GM18517 (cell line): ENCODE measurements around the gene UGT1A10.
"Not testable (repeated sequence)": the region's sequence is repeated elsewhere in the genome, so short reads cannot be mapped to it uniquely, and the experiment has no call there.

ENCODE experiments used
- ATAC-seq: cut with Tn5 transposase; IDR thresholded peaks from one replicate; pipeline ENCODE4 v1.9.1; 2021; ENCODE audit warnings: mild to moderate bottlenecking, moderate library complexity; ENCODE audit not compliant: unreplicated experiment

UGT1A10 gene

DNA sequence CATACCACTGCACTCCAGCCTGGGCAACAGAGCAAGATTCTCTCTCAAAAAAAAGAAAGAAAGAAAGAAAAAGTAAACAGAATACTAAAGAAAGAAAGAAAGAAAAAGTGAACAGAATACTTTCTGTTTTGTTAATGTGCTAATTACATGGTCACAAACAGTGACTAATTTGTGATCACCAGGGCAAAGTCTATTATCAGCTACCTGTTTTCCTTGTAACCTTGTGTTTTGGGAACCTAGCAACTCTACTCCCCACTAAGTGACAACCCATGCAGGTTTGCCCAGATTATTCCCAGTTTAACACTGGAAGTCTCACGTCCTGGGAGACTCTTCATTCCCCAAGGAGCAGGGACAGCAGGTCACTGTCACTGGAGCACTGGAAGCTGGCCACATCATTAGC, 18.8 kb downstream of the UGT1A10 start:
- ATAC-seq = no peak

DNA sequence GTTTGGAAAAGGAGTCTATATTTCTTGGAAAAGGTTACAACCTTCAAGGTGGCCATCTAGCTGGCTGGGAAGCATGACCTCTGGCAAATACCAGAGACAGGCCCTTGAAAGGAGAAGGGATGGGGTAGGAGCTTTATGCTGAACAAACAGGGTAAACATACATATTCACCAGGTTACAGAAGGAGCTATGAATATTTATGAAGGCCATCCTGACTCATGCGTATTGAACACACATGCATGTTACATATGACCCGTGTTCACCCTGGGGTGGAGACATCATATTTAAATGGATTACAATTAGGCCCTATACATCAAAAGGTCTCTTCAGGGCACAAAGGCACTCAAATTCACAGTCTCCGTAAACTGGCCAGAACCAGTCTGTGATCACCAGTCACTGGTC, 19.7 kb downstream of the UGT1A10 start:
- ATAC-seq = not testable (repeated sequence)

DNA sequence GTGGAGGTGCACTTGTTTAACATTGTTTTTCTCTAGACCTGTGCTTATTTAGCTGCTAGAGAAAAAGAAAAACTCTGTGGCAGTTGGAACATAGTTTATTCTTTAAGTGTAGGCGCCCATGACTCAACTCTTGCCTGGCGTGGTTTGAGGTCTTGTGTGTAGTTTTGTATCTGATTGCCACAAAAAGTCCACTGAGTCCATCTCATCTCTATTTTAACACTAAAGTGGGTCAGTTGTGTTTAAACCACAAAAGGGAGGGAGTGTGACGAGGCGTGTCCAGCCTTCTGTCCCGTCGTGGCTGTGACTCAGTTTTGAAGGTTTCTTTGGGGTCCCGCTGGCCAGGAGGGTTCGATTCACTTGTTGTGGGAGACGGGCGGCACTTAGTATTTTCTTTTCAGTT, 20.2 kb downstream of the UGT1A10 start:
- no peak for ATAC-seq

DNA sequence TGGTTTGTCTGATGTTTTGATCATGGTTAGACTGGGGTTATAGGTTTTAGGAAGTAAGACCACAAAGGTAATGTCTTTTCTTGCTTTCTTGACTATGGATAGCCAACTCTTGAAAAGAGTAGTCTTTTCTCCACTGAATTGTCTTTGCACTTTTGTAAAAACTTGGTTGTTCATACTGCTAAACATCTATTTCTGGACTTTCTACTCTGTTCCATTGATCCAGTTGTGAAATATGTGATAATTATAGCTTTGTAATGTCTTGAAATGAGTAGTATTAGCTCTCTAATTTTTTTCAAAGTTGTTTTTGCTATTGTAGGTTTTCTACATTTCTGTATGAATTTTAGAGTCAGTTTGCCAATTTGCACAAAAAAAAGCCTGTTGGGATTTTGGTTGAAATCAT, 22.4 kb downstream of the UGT1A10 start:
- no peak for ATAC-seq

DNA sequence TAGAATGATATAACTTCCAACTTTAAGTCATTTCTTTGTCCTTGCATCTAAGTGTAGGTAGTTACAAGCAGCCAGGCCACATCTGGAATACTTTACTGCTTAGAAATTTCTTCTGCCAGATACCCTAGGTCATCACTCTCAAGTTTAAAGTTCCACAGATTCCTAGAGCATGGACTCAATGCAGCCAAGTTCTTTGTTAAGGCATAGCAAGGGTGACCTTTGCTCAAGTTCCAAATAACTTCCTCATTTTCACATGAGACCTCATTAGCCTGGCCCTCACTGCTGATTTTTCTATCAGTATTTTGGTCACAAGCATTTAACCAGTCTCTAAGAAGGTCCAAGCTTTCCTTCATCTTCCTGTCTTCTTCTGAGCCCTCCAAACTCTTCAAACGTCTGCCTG, 27.7 kb downstream of the UGT1A10 start:
- no peak for ATAC-seq

DNA sequence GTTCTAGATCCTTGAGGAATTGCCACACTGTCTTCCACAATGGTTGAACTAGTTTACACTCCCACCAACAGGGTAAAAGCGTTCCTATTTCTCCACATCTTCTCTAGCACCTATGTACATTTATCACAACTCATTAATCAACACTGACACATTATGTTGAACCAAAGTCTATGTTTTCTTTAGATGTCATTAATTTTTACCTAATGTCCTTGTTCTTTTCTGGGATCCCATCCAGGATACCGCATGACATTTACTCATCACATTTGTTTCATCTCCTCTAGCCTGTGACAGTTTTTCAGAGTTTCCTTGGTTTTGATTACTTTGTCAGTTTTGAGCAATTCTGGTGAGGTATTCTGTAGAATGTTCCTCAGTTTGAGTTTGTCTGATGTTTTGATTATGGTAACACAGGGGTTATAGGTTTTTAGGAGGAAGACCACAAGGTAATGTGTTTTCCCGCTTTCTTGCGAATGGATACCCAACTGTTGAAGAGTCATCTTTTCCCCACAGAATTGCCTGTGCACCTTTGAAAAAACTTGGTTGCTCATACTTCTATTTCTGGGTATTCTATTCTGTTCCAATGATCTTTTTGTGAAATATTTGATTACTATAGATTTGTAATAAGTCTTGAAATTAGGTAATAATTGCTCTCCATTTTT, 32.5 kb downstream of the UGT1A10 start:
- ATAC-seq = no peak

DNA sequence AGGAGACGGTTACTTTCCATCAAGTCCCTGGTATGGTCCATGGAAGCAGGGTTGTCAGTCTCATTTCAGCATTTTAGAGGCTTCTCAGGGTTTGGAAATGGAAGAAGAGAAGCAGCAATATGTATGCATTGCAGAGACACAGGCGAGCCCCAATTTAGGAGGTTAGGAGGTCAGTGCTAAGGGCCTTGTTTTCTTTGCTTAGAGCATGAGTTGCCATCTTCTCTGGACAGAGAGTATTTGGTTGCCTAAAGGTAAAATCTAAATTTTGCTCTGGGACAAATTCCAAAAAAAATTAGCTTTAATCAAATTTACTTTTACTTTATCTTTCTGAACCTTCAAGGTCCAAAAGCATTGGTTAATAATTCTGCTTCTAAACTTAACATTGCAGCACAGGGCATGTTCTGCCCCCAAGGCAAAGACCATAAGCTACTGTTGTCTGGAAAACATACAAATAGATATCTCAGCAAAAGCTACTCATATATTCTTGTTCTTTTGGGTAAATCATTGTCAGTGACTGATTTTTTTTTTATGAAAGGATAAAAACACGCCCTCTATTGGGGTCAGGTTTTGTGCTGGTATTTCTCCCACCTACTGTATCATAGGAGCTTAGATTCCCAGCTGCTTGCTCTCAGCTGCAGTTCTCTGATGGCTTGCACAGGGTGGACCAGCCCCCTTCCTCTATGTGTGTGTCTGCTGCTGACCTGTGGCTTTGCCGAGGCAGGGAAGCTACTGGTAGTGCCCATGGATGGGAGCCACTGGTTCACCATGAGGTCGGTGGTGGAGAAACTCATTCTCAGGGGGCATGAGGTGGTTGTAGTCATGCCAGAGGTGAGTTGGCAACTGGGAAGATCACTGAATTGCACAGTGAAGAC, 35.3 kb downstream of the UGT1A10 start, which contains the start of gene UGT1A9:
Gene UGT1A9, plus strand, starts transcription at position 609 of the 872 bp plus-strand sequence. Its CDS starts 37 bp downstream, at position 646.
- no peak for ATAC-seq

DNA sequence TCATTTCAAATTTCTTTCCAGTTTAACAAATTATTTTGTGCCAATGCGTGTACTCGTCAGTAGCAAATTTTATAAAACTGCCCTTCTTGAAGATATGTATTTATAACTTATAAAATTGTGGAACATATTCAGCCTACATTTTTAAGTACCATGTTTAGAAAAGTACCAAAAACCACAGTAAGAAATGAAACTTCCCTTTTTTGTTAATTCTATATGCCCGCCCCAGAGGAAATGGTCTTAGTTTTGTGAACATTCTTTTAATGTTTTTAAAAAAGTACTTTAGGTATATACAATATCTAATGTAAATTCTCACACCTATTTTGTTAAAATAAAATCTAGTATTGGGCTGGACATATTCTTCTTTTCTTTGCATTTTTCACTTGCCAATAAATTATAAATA, 36.6 kb downstream of the UGT1A10 start:
- no peak for ATAC-seq

DNA sequence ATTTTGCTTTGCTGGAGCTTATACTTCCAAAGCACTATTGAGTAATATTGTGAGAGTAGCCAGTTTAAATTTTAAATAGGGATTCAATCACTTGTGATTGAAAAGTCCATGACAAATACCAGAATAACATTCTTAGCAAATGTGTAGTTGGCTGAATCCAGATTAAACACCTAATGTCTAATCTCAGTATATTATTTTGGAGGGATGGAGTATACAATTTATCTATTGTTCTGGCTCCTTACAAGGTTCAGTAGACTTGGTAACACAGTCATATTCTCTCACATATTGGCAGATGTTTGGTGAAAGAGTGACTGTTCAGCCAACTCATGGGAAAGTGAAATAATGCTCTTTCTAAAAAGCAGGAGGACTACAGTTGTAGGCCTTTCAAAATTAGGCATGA, 37.6 kb downstream of the UGT1A10 start:
- ATAC-seq = no peak

DNA sequence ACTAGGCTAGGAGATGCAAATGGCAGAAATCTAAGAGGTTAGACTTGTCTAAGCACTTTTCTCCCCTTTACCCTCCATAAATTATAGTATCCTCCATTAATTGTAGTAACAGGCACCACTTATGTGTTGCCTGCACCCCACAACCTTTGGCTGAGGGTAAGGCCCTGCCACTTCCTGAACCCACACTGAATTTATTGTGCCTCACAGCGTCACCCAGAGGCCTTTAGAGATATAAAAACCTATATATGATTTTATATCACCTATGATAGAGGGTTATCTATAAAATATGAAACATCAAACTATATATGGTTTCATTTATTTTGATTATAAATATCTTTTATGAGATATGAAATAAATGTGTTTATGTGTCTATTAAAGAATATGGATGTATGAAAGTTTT, 38.1 kb downstream of the UGT1A10 start:
- ATAC-seq = no peak

DNA sequence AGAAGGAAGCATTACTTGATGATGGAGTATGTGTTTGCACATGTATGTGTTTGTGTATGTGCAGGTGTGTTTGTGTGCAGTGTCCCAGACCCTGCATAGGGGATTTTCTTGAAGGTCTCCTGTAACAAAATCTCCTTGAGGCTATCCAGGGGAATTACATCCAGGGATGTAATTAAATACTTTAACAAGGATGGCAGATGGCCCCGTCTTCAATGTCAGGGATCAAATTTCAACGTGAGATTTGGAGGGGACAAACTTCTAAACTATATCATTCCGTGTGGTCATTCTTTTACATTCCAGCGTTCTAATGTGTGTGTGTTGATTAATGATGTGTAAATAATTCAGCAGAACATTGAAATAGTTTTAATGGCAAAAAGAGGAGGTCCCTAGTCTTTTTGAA, 38.7 kb downstream of the UGT1A10 start:
- no peak for ATAC-seq

DNA sequence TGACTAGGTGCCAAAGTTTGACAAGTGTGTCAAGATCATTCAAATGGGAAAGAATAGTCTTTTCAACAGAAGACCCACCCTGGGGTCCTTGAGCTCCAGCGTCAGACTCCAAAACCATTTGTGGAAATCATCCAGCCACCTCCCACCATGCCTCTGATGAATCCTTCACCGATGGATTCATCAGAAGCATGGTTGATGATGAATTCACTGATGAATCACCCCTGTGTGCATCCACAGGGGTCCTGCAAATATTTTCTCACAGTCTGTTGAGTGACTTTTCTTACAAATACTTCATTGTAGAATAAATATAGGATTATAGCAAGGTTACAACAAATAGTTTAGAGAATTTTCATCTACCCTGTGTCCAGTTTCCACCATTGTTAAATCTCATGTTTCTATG, 39.8 kb downstream of the UGT1A10 start:
- ATAC-seq = no peak

DNA sequence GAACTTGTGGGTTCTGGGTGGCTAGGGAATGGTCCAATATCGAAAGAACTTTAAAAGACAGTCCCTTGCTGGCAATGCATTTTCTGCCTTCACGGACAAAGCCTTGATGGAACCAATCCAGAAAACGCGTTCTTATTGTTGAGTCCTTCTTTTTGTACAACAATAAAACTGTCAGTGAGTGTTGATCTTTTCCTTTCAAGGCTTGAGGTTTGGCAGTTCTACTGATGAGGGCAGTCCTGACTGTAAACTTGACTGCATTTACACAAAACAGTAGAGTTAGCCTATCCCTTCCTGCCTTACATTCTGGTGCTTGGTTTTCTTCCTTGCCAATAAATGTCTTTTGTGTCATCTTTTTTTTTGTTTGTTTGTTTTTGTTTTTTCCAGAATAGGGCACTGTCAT, 42.9 kb downstream of the UGT1A10 start:
- ATAC-seq = no peak

DNA sequence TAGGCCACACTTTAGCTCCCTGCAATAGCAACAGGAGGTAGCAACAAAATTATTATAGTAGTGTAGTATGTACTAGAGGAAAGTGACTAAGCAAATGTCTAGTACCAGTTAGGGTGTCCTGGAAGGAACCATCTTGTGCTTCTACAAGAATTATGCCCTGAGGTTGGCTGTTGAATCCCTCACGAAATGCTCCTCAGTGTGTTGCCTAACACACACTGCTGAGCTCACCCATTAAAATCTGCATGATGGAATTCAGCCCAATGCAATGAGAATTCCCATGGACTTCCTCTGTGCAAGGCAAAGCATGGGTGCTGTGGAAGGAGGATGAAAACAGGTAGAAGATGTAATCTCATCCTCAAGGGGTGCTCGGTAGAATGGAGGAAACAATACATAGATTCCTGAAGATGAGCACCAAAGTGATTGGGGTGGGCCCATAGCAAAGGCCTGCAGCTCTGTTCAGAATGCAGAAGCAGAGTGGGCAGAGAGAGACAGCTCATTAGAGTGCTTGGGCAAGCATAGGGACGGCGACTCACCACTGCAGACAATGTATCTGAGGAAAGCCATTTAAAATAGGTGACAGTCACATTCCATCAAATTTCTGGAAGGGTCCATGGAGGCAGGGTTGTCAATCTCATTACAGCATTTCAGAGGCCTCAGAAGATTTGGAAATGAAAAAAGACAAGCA, 44.3 kb downstream of the UGT1A10 start:
- ATAC-seq = no peak

DNA sequence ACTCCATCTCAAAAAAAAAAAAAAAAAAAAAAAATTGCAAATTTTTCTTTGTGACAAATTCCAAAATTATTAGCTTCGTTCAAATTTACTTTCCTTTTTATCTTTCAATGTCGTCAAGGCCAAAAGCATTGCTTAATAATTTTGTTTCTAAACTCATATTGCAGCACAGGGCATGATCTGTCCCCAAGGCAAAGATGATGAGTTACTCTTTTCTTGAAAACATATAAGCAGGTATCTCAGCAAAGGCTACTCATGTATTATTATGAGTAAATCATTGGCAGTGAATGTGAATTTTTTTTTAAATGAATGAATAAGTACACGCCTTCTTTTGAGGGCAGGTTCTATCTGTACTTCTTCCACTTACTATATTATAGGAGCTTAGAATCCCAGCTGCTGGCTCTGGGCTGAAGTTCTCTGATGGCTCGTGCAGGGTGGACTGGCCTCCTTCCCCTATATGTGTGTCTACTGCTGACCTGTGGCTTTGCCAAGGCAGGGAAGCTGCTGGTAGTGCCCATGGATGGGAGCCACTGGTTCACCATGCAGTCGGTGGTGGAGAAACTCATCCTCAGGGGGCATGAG, 45.4 kb downstream of the UGT1A10 start, which contains the start of gene UGT1A7:
Gene UGT1A7, plus strand, starts transcription at position 381 of the 579 bp plus-strand sequence. Its CDS starts 37 bp downstream, at position 418.
- ATAC-seq = no peak

DNA sequence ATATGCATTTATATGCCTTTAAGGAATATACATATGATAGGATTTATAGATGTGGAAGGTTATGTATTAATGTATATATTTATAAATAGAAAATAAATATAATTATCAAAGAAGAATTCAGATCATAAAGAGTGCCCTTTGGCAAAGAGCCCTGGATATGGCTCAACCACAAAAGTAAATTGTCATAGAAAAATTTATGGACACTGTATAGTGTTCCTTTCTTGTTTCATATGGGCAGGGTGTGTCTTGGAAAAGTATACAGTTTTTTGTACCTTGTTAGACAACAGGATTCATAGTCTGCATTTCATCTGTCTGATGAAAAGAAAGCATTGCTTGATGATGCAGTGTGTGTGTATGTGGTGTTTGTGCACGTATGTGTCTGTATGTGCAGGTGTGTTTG, 48.4 kb downstream of the UGT1A10 start:
- ATAC-seq = no peak

DNA sequence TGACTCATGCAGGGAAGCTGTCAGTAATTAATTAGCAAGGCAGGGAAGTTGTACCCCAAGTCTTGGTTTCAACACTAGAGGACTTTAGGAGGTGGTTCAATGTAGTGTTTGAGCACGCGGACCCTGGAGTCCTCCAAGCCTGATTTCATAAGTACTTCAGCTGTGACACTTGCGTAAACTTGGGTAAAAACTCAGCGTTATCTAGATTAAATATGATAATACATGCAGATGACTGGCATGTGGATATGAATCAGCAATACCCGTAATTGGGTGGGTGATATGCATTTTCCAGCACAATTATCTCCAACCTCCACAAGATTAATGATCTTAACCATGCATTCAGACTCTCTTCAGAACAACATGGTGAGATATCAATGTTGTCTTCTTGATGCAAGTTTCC, 50.7 kb downstream of the UGT1A10 start:
- ATAC-seq = no peak

DNA sequence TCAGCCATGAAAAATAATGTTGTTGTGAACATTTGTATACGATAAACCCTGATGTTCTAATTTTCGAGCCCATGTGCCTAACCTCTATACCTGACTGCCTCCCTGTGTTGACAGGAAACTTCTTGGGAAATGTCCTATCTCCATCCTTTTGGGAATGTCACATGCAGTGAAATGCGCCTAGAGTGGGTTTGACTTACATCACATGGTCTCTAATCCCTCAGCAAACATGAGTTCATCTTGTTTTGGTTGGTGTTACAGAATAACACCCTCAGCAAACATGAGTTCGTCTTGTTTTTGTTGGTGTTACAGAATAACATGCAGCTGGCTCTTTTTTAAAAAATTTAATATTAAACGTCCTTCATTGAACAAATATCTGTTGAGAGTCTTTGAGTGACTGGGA, 52.1 kb downstream of the UGT1A10 start:
- ATAC-seq = no peak

DNA sequence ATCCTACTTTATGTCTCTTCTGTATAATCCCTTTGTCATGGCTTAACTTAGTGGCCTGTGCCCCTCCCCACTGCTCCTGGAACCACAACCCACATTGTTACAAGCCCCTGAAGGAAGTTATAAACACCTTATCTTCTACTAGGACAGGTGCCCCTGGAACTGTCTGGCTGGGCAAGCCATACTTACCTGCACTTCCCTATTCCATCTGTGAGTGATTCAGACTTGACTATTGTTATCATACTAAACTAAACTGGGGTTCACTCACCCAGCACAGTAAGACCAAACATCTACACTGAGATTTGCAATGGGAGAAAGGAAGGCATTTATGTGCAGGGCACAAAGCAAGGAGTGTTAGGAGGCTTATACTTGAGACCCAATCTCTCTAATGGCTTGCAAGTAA, 52.8 kb downstream of the UGT1A10 start:
- no peak for ATAC-seq

DNA sequence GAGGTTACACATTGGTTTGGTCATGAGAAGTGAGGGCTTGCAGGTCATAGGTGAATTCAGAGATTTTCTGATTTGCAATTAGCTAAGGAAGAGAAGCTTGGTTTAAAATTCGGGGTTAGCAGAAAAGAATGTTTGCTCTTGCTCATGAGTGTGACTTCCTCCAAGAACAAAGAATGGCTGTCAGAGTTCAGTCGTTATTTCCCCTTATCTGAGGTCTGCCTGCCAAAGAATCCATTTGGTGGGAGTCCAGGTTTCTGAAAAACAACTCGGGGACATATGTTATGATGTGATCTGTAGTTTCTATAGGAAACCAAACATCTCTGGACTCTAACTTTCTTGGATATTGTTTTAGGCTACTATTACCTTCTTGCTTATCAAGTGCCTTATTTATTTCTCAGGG, 53.3 kb downstream of the UGT1A10 start:
- no peak for ATAC-seq

DNA sequence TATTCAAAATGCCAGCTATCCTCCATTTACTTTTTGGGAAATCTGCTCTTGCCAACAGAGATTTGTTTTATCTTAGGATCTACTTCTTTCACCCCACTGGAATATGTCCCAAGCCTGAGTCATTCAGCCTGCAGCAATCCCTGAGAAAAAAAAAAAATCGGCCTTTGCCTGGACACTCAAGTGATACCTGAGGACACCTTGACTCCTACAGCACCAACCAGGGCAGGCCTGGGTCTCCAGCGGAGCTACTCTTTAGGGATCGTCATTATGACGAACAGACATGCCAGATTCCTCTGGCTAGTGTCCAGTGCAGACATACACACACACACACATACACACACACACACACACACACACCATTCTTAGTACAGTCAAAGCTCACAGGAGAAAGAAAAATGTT, 54.2 kb downstream of the UGT1A10 start:
- no peak for ATAC-seq
